Naive thymus-derived CD4-positive, alpha-beta T cell (primary cell): ENCODE measurements around the gene PRR20C. TPM values are rescaled to one million over a fixed set of nuclear protein-coding genes. Genes with fewer than 3 reads are reported as not detected.
"Not testable (repeated sequence)": the region's sequence is repeated elsewhere in the genome, so short reads cannot be mapped to it uniquely, and the experiment has no call there.

ENCODE experiments used
- ATAC-seq: fragments of 150-1000 bp; cut with Tn5 transposase; 2 replicates; pipeline ENCODE4 v1.10.0; 2021; ENCODE audit warnings: mild to moderate bottlenecking, moderate library complexity
- CTCF ChIA-PET: fragments of 350-600 bp; sonication (Branson Sonifier 250); formaldehyde crosslinking; loops from one replicate; lab custom pipeline; 2021; ENCODE audit warnings: antibody characterized with exemption; lab: Charles Lee
- POLR2A ChIA-PET: fragments of 350-600 bp; sonication (Branson Sonifier 250); formaldehyde crosslinking; loops from one replicate; lab custom pipeline; 2021; ENCODE audit warnings: antibody characterized with exemption, inconsistent platforms; lab: Charles Lee
- DNase-seq, 9 donors: peaks; one replicate each; pipeline versions ENCODE4 v3.0.0 to v3.0.0-alpha.2; 2020 to 2022; ENCODE audit warnings: mixed read lengths in 1 of 9
- H3K27ac ChIP-seq: one replicate; pipeline ENCODE4 v1.7.0; 2013; ENCODE audit warnings: mild to moderate bottlenecking, low read depth, low read length, moderate library complexity
- H3K27me3 ChIP-seq, 2 donors: one replicate each; pipeline ENCODE4 v1.7.0; 2013; ENCODE audit warnings: low read length in 2 of 2, mild to moderate bottlenecking in 2 of 2, moderate library complexity in 2 of 2; ENCODE audit not compliant: control insufficient read depth in 2 of 2, insufficient read depth in 2 of 2
- H3K36me3 ChIP-seq, 3 experiments: 1 replicate in 2 of 3; 2 replicates in 1 of 3; pipeline ENCODE4 v1.7.0; 2013; ENCODE audit warnings: low read length in 3 of 3, mild to moderate bottlenecking in 3 of 3, moderate library complexity in 1 of 3; ENCODE audit not compliant: insufficient read depth in 3 of 3, control insufficient read depth in 2 of 3
- H3K4me1 ChIP-seq, 2 donors: one replicate each; pipeline ENCODE4 v1.7.0; 2013; ENCODE audit warnings: low read length in 2 of 2, mild to moderate bottlenecking in 2 of 2, moderate library complexity in 1 of 2; ENCODE audit not compliant: control insufficient read depth in 2 of 2, insufficient read depth in 2 of 2
- H3K4me3 ChIP-seq: 2 replicates; pipeline ENCODE4 v1.7.0; 2013; ENCODE audit warnings: mild to moderate bottlenecking, low read length
- H3K9me3 ChIP-seq, 3 experiments: 1 replicate in 2 of 3; 2 replicates in 1 of 3; pipeline ENCODE4 v1.7.0; 2013; ENCODE audit warnings: low read length in 3 of 3; ENCODE audit not compliant: control insufficient read depth in 2 of 3
- H3K27ac Mint-ChIP-seq, 9 donors: one replicate each; pipeline ENCODE4 v1.8.0; 2020 to 2022; ENCODE audit warnings: mixed read lengths in 9 of 9, mild to moderate bottlenecking in 8 of 9, moderate library complexity in 5 of 9, inconsistent platforms in 2 of 9
- H3K27me3 Mint-ChIP-seq, 5 donors: one replicate each; pipeline ENCODE4 v1.8.0; 2021 to 2022; ENCODE audit warnings: mixed read lengths in 5 of 5, mild to moderate bottlenecking in 1 of 5
- H3K36me3 Mint-ChIP-seq, 5 donors: one replicate each; pipeline ENCODE4 v1.8.0; 2020 to 2022; ENCODE audit warnings: mixed read lengths in 5 of 5, mild to moderate bottlenecking in 3 of 5, inconsistent platforms in 1 of 5
- H3K4me1 Mint-ChIP-seq, 7 donors: one replicate each; pipeline ENCODE4 v1.8.0; 2020 to 2022; ENCODE audit warnings: mixed read lengths in 7 of 7, mild to moderate bottlenecking in 3 of 7, inconsistent platforms in 1 of 7
- H3K4me3 Mint-ChIP-seq, 10 donors: one replicate each; pipeline ENCODE4 v1.8.0; 2020 to 2022; ENCODE audit warnings: mild to moderate bottlenecking in 10 of 10, mixed read lengths in 10 of 10, moderate library complexity in 6 of 10, inconsistent platforms in 2 of 10
- H3K9me3 Mint-ChIP-seq, 11 donors: one replicate each; pipeline ENCODE4 v1.8.0; 2020 to 2022; ENCODE audit warnings: mixed read lengths in 11 of 11, mild to moderate bottlenecking in 4 of 11, inconsistent platforms in 1 of 11, moderate library complexity in 1 of 11
- intact Hi-C, 2 donors: fragments of 100-400 bp; cut with micrococcal nuclease; formaldehyde crosslinking; loops; one replicate each; pipeline ENCODE4 v1.15.1; 2023
- polyA plus RNA-seq, 2 donors: library from polyadenylated mRNA; unstranded; fragments of 300-500 nt; fragmentation: Illumina TruSeq; gene quantifications; one replicate each; pipeline ENCODE4 v1.2.3, GENCODE V29; 2021
- total RNA-seq, 6 experiments: library from RNA in 5 of 6; stranded (reverse) in 5 of 6; gene quantifications; 1 replicate in 5 of 6; 2 replicates in 1 of 6; pipeline ENCODE4 v1.2.3 and lab custom pipeline; 2021 to 2026

PRR20C gene
- total and polyA plus RNA-seq, 7 experiments from 2014 or later: not detected

- H3K4me3 ChIP-seq, POLR2A ChIA-PET: not testable (repeated sequence)
Observed at GRCh38 chr13:57139781-57140180, 14.1 kb upstream of the PRR20C start.

GRCh38 chr13:57140235-57140968, 13.5 kb upstream of the PRR20C start, which contains the start of gene PRR20A:
TSS of gene PRR20A (plus strand) at chr13:57140918. CDS start at chr13:57141305, 387 bp downstream.
- CTCF ChIA-PET, H3K4me1 ChIP-seq, H3K4me3 ChIP-seq, H3K4me1 Mint-ChIP-seq, intact Hi-C loops, POLR2A ChIA-PET, H3K27ac ChIP-seq, H3K9me3 ChIP-seq, DNase-seq, ATAC-seq, H3K36me3 ChIP-seq, H3K4me3 Mint-ChIP-seq, H3K36me3 Mint-ChIP-seq, H3K27me3 Mint-ChIP-seq, H3K27me3 ChIP-seq: not testable (repeated sequence)
- H3K27ac Mint-ChIP-seq: peak within 1 kb of the TSS in 1 of 9 donors; percentile 32
- H3K9me3 Mint-ChIP-seq: peaks cover 0 to 18% (median 3%) of the 10 kb centered on the region in 11 donors

More at GRCh38 chr13:57139781-57140180, 14.1 kb upstream of the PRR20C start:
- H3K4me1 Mint-ChIP-seq, H3K9me3 ChIP-seq, H3K36me3 Mint-ChIP-seq, H3K4me3 Mint-ChIP-seq, H3K4me1 ChIP-seq, CTCF ChIA-PET, H3K27ac ChIP-seq, H3K36me3 ChIP-seq, H3K27me3 Mint-ChIP-seq, H3K27ac Mint-ChIP-seq, intact Hi-C loops, H3K27me3 ChIP-seq, ATAC-seq, DNase-seq: not testable (repeated sequence)
- peaks cover 0 to 18% (median 3%) of the 10 kb centered on the region in 11 donors for H3K9me3 Mint-ChIP-seq

- H3K9me3 ChIP-seq, H3K4me3 Mint-ChIP-seq, H3K36me3 ChIP-seq, H3K4me1 Mint-ChIP-seq, H3K27me3 Mint-ChIP-seq, H3K27me3 ChIP-seq, DNase-seq, POLR2A ChIA-PET, H3K27ac Mint-ChIP-seq, H3K4me3 ChIP-seq, ATAC-seq, H3K36me3 Mint-ChIP-seq, CTCF ChIA-PET, intact Hi-C loops, H3K4me1 ChIP-seq, H3K27ac ChIP-seq, H3K9me3 Mint-ChIP-seq: not testable (repeated sequence)
Observed at GRCh38 chr13:57147188-57147587, 6.7 kb upstream of the PRR20C start, which contains the start of gene PRR20B. TSS of gene PRR20B (plus strand) at chr13:57147488. CDS start at chr13:57147875, 387 bp downstream.

GRCh38 chr13:57148106-57148505, 5.8 kb upstream of the PRR20C start:
- intact Hi-C loops, H3K9me3 Mint-ChIP-seq, H3K9me3 ChIP-seq, H3K27ac ChIP-seq, H3K27me3 ChIP-seq, H3K4me3 Mint-ChIP-seq, H3K4me1 ChIP-seq, H3K27ac Mint-ChIP-seq, H3K4me1 Mint-ChIP-seq, CTCF ChIA-PET, H3K36me3 ChIP-seq, H3K4me3 ChIP-seq, POLR2A ChIA-PET, H3K36me3 Mint-ChIP-seq, H3K27me3 Mint-ChIP-seq, ATAC-seq: not testable (repeated sequence)
- peak in 2 of 9 donors; percentile 3 to 7 for DNase-seq

GRCh38 chr13:57160332-57160731, 6.5 kb downstream of the PRR20C start, which contains the start of gene PRR20D:
TSS of gene PRR20D (plus strand) at chr13:57160632. CDS start at chr13:57161019, 387 bp downstream.
- H3K4me1 Mint-ChIP-seq, DNase-seq, H3K27ac ChIP-seq, H3K4me3 Mint-ChIP-seq, H3K9me3 ChIP-seq, H3K4me3 ChIP-seq, H3K27ac Mint-ChIP-seq, intact Hi-C loops, H3K4me1 ChIP-seq, H3K36me3 ChIP-seq, H3K9me3 Mint-ChIP-seq, H3K27me3 Mint-ChIP-seq, POLR2A ChIA-PET, ATAC-seq, H3K27me3 ChIP-seq, H3K36me3 Mint-ChIP-seq, CTCF ChIA-PET: not testable (repeated sequence)

- intact Hi-C loops, H3K27me3 ChIP-seq, H3K36me3 ChIP-seq: not testable (repeated sequence)
Observed at GRCh38 chr13:57166897-57167296, 13.0 kb downstream of the PRR20C start, which contains the start of gene PRR20E. TSS of gene PRR20E (plus strand) at chr13:57167197. CDS start at chr13:57167584, 387 bp downstream.

GRCh38 chr13:57191667-57192066, 37.8 kb downstream of the PRR20C start:
- no peak for DNase-seq
- no peaks in the 10 kb centered on the region for H3K4me1 ChIP-seq
- H3K27ac ChIP-seq: no peak overlapping the region
- H3K9me3 ChIP-seq: no peaks in the 10 kb centered on the region
- H3K27me3 ChIP-seq: no peaks in the 10 kb centered on the region
- H3K4me3 ChIP-seq: no peak overlapping the region
- Mint-ChIP-seq H3K36me3 (no peaks in the 10 kb centered on the region), H3K27me3 (no peaks in the 10 kb centered on the region), H3K4me3 (no peak overlapping the region), H3K27ac (no peak overlapping the region), H3K9me3 (peaks cover 0 to 20% (median 3%) of the 10 kb centered on the region in 11 donors), H3K4me1 (no peaks in the 10 kb centered on the region)
- peaks cover 0 to 2% (median 0%) of the 10 kb centered on the region in 3 experiments for H3K36me3 ChIP-seq
- CTCF ChIA-PET: interaction anchor here (0.9 kb wide), 1 partner anchor 11 kb away, joined by 3 read pairs; no protein-coding TSS in a partner anchor
- intact Hi-C loops: no loop called here
- no peak for ATAC-seq
- POLR2A ChIA-PET: no interaction called here

More at GRCh38 chr13:57166897-57167296, 13.0 kb downstream of the PRR20C start, which contains the start of gene PRR20E:
- H3K27ac Mint-ChIP-seq, H3K9me3 Mint-ChIP-seq, H3K36me3 Mint-ChIP-seq, H3K4me3 Mint-ChIP-seq, ATAC-seq, H3K4me1 ChIP-seq, H3K9me3 ChIP-seq, CTCF ChIA-PET, H3K4me1 Mint-ChIP-seq, POLR2A ChIA-PET, H3K4me3 ChIP-seq, H3K27ac ChIP-seq, H3K27me3 Mint-ChIP-seq, DNase-seq: not testable (repeated sequence)
